WTC11 (cell line): ENCODE measurements around the gene NFKB1. TPM values are rescaled to one million over a fixed set of nuclear protein-coding genes. Genes with fewer than 3 reads are reported as not detected.

ENCODE experiments used
- ATAC-seq: fragments of 200-7000 bp; cut with Tn5 transposase; 2 replicates; pipeline ENCODE4 v1.10.0; 2021; ENCODE audit warnings: mild to moderate bottlenecking, moderate library complexity
- CTCF ChIA-PET: fragments of 300-600 bp; sonication (Branson Sonifier 250); formaldehyde crosslinking; loops from one replicate; lab custom pipeline; 2021; ENCODE audit warnings: antibody characterized with exemption; lab: Charles Lee
- POLR2A ChIA-PET: fragments of 350-600 bp; sonication (Branson Sonifier 250); formaldehyde crosslinking; loops from one replicate; lab custom pipeline; 2021; ENCODE audit warnings: antibody characterized with exemption; lab: Charles Lee
- DNase-seq: peaks from one replicate; pipeline ENCODE4 v3.0.0; 2021; ENCODE audit warnings: low spot score
- H3K27ac Mint-ChIP-seq: 2 replicates; pipeline ENCODE4 v1.8.0; 2021; ENCODE audit warnings: mixed read lengths
- H3K27me3 Mint-ChIP-seq: 2 replicates; pipeline ENCODE4 v1.8.0; 2021; ENCODE audit warnings: low read depth, mild to moderate bottlenecking, moderate library complexity, mixed read lengths
- H3K36me3 Mint-ChIP-seq: 2 replicates; pipeline ENCODE4 v1.8.0; 2021; ENCODE audit warnings: mixed read lengths
- H3K4me1 Mint-ChIP-seq: 2 replicates; pipeline ENCODE4 v1.8.0; 2022; ENCODE audit warnings: mixed read lengths
- H3K4me3 Mint-ChIP-seq: 2 replicates; pipeline ENCODE4 v1.8.0; 2021; ENCODE audit warnings: mild to moderate bottlenecking, moderate library complexity, mixed read lengths
- H3K9me3 Mint-ChIP-seq: 2 replicates; pipeline ENCODE4 v1.8.0; 2021; ENCODE audit warnings: mixed read lengths
- CBFB ChIP-seq: sonication (generic); formaldehyde crosslinking; IDR thresholded peaks from 2 replicates; pipeline ENCODE4 v1.8.1; 2022; ENCODE audit warnings: mild to moderate bottlenecking, low read depth, missing genetic modification reagents
- E2F4 ChIP-seq: sonication (generic); formaldehyde crosslinking; IDR thresholded peaks from 2 replicates; pipeline ENCODE4 v1.8.1; 2022; ENCODE audit warnings: low read depth, mild to moderate bottlenecking, moderate library complexity, missing genetic modification reagents, borderline replicate concordance
- FOXJ3 ChIP-seq: sonication (generic); formaldehyde crosslinking; IDR thresholded peaks from 2 replicates; pipeline ENCODE4 v1.9.0; 2021; ENCODE audit warnings: missing genetic modification reagents, mild to moderate bottlenecking, borderline replicate concordance
- FOXK1 ChIP-seq: sonication (generic); formaldehyde crosslinking; IDR thresholded peaks from 2 replicates; pipeline ENCODE4 v1.8.0; 2022; ENCODE audit warnings: mild to moderate bottlenecking, moderate library complexity, missing genetic modification reagents
- GABPB1 ChIP-seq: sonication (generic); formaldehyde crosslinking; IDR thresholded peaks from 2 replicates; pipeline ENCODE4 v1.8.1; 2023; ENCODE audit warnings: mild to moderate bottlenecking, missing genetic modification reagents
- MYBL2 ChIP-seq: sonication (generic); formaldehyde crosslinking; IDR thresholded peaks from 2 replicates; pipeline ENCODE4 v1.8.1; 2023; ENCODE audit warnings: mild to moderate bottlenecking, moderate library complexity, missing genetic modification reagents
- NFE2L1 ChIP-seq: sonication (generic); formaldehyde crosslinking; IDR thresholded peaks from 2 replicates; pipeline ENCODE4 v1.8.1; 2023; ENCODE audit warnings: missing genetic modification reagents
- NR3C1 ChIP-seq: sonication (generic); formaldehyde crosslinking; conservative IDR thresholded peaks from 2 replicates; pipeline ENCODE4 v1.8.1; 2023; ENCODE audit warnings: low read depth, mild to moderate bottlenecking, missing genetic modification reagents
- PRDM15 ChIP-seq: sonication (generic); formaldehyde crosslinking; IDR thresholded peaks from 2 replicates; pipeline ENCODE4 v1.8.0; 2022; ENCODE audit warnings: missing genetic modification reagents
- RELA ChIP-seq: sonication (generic); formaldehyde crosslinking; IDR thresholded peaks from 2 replicates; pipeline ENCODE4 v1.8.1; 2022; ENCODE audit warnings: missing genetic modification reagents, mild to moderate bottlenecking, borderline replicate concordance
- SMAD4 ChIP-seq: sonication (generic); formaldehyde crosslinking; IDR thresholded peaks from 2 replicates; pipeline ENCODE4 v1.8.0; 2022; ENCODE audit warnings: mild to moderate bottlenecking, missing genetic modification reagents
- SP1 ChIP-seq: sonication (generic); formaldehyde crosslinking; conservative IDR thresholded peaks from 2 replicates; pipeline ENCODE4 v1.8.1; 2022; ENCODE audit warnings: missing genetic modification reagents
- TEAD1 ChIP-seq: sonication (generic); formaldehyde crosslinking; IDR thresholded peaks from 2 replicates; pipeline ENCODE4 v1.8.0; 2022; ENCODE audit warnings: mild to moderate bottlenecking, missing genetic modification reagents
- TEAD4 ChIP-seq: sonication (generic); formaldehyde crosslinking; IDR thresholded peaks from 2 replicates; pipeline ENCODE4 v1.8.0; 2022; ENCODE audit warnings: mild to moderate bottlenecking, missing genetic modification reagents
- ZNF396 ChIP-seq: fragments of 250-450 bp; sonication (Bioruptor Pico); IDR thresholded peaks from 2 replicates; pipeline ENCODE4 v1.8.0; 2021; ENCODE audit warnings: mild to moderate bottlenecking, moderate library complexity, borderline replicate concordance
- ZSCAN18 ChIP-seq: fragments of 250-450 bp; sonication (Bioruptor Pico); IDR thresholded peaks from 2 replicates; pipeline ENCODE4 v2.1.2; 2022; ENCODE audit warnings: mild to moderate bottlenecking, moderate library complexity
- total RNA-seq: library from RNA; stranded (reverse); gene quantifications from 3 replicates; pipeline ENCODE4 v1.2.3, GENCODE V29; 2021
- TF ChIP-seq, protein P1 (sequence below): sonication (generic); formaldehyde crosslinking; IDR thresholded peaks from 2 replicates; pipeline ENCODE4 v1.8.0; 2022; ENCODE audit warnings: mild to moderate bottlenecking, missing genetic modification reagents
- TF ChIP-seq, protein P2 (sequence below): sonication (generic); formaldehyde crosslinking; IDR thresholded peaks from 2 replicates; pipeline ENCODE4 v1.8.0; 2023; ENCODE audit warnings: missing genetic modification reagents, mild to moderate bottlenecking, borderline replicate concordance
- TF ChIP-seq, protein P3 (sequence below): fragments of 250-450 bp; sonication (Bioruptor Pico); IDR thresholded peaks from 2 replicates; pipeline ENCODE4 v1.9.0; 2021; ENCODE audit warnings: mild to moderate bottlenecking, borderline replicate concordance

Gene NFKB1
- total RNA-seq, 1 experiment from 2014 or later: 5.6 TPM

GRCh38 chr4:102599886-102600285 is 98.7 kb downstream of the NFKB1 start (continued):
- TF ChIP-seq CBFB (CRISPR knock-in tag) (no peak), NFE2L1 (no peak), ZSCAN18 (CRISPR knock-in tag) (no peak)

GRCh38 chr4:102600689-102601088 is 99.5 kb downstream of the NFKB1 start:
- CTCF ChIA-PET: interaction anchor here (2.1 kb wide), 1 partner anchor 22 kb away, joined by 5 read pairs; no protein-coding TSS in a partner anchor
- ATAC-seq: no peak
- POLR2A ChIA-PET: no interaction called here
- H3K27ac Mint-ChIP-seq: no peak overlapping the region
- H3K4me1 Mint-ChIP-seq: no peaks in the 10 kb centered on the region
- no peaks in the 10 kb centered on the region for H3K9me3 Mint-ChIP-seq
- no peak overlapping the region for H3K4me3 Mint-ChIP-seq
- no peaks in the 10 kb centered on the region for H3K27me3 Mint-ChIP-seq
- no peaks in the 10 kb centered on the region for H3K36me3 Mint-ChIP-seq
- no peak for DNase-seq
- TF ChIP-seq ZNF396 (CRISPR knock-in tag): no peak
- no peak for TF ChIP-seq TEAD4 (CRISPR knock-in tag)
- TF ChIP-seq, protein P1, sequence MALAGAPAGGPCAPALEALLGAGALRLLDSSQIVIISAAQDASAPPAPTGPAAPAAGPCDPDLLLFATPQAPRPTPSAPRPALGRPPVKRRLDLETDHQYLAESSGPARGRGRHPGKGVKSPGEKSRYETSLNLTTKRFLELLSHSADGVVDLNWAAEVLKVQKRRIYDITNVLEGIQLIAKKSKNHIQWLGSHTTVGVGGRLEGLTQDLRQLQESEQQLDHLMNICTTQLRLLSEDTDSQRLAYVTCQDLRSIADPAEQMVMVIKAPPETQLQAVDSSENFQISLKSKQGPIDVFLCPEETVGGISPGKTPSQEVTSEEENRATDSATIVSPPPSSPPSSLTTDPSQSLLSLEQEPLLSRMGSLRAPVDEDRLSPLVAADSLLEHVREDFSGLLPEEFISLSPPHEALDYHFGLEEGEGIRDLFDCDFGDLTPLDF: no peak
- no peak for TF ChIP-seq TEAD1
- TF ChIP-seq FOXJ3 (CRISPR knock-in tag): no peak
- TF ChIP-seq E2F4 (CRISPR knock-in tag): no peak
- no peak for TF ChIP-seq NR3C1 (CRISPR knock-in tag)
- TF ChIP-seq, protein P2, sequence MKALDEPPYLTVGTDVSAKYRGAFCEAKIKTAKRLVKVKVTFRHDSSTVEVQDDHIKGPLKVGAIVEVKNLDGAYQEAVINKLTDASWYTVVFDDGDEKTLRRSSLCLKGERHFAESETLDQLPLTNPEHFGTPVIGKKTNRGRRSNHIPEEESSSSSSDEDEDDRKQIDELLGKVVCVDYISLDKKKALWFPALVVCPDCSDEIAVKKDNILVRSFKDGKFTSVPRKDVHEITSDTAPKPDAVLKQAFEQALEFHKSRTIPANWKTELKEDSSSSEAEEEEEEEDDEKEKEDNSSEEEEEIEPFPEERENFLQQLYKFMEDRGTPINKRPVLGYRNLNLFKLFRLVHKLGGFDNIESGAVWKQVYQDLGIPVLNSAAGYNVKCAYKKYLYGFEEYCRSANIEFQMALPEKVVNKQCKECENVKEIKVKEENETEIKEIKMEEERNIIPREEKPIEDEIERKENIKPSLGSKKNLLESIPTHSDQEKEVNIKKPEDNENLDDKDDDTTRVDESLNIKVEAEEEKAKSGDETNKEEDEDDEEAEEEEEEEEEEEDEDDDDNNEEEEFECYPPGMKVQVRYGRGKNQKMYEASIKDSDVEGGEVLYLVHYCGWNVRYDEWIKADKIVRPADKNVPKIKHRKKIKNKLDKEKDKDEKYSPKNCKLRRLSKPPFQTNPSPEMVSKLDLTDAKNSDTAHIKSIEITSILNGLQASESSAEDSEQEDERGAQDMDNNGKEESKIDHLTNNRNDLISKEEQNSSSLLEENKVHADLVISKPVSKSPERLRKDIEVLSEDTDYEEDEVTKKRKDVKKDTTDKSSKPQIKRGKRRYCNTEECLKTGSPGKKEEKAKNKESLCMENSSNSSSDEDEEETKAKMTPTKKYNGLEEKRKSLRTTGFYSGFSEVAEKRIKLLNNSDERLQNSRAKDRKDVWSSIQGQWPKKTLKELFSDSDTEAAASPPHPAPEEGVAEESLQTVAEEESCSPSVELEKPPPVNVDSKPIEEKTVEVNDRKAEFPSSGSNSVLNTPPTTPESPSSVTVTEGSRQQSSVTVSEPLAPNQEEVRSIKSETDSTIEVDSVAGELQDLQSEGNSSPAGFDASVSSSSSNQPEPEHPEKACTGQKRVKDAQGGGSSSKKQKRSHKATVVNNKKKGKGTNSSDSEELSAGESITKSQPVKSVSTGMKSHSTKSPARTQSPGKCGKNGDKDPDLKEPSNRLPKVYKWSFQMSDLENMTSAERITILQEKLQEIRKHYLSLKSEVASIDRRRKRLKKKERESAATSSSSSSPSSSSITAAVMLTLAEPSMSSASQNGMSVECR (CRISPR knock-in tag): no peak
- TF ChIP-seq RELA: no peak
- TF ChIP-seq SP1 (CRISPR knock-in tag): no peak
- TF ChIP-seq PRDM15: no peak
- TF ChIP-seq, protein P3, sequence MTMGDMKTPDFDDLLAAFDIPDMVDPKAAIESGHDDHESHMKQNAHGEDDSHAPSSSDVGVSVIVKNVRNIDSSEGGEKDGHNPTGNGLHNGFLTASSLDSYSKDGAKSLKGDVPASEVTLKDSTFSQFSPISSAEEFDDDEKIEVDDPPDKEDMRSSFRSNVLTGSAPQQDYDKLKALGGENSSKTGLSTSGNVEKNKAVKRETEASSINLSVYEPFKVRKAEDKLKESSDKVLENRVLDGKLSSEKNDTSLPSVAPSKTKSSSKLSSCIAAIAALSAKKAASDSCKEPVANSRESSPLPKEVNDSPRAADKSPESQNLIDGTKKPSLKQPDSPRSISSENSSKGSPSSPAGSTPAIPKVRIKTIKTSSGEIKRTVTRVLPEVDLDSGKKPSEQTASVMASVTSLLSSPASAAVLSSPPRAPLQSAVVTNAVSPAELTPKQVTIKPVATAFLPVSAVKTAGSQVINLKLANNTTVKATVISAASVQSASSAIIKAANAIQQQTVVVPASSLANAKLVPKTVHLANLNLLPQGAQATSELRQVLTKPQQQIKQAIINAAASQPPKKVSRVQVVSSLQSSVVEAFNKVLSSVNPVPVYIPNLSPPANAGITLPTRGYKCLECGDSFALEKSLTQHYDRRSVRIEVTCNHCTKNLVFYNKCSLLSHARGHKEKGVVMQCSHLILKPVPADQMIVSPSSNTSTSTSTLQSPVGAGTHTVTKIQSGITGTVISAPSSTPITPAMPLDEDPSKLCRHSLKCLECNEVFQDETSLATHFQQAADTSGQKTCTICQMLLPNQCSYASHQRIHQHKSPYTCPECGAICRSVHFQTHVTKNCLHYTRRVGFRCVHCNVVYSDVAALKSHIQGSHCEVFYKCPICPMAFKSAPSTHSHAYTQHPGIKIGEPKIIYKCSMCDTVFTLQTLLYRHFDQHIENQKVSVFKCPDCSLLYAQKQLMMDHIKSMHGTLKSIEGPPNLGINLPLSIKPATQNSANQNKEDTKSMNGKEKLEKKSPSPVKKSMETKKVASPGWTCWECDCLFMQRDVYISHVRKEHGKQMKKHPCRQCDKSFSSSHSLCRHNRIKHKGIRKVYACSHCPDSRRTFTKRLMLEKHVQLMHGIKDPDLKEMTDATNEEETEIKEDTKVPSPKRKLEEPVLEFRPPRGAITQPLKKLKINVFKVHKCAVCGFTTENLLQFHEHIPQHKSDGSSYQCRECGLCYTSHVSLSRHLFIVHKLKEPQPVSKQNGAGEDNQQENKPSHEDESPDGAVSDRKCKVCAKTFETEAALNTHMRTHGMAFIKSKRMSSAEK (CRISPR knock-in tag): no peak
- TF ChIP-seq FOXK1 (CRISPR knock-in tag): no peak
- TF ChIP-seq GABPB1 (CRISPR knock-in tag): no peak
- TF ChIP-seq SMAD4 (CRISPR knock-in tag): no peak
- no peak for TF ChIP-seq MYBL2 (CRISPR knock-in tag)
